Measurements from ENCODE around the gene PITPNM1.

DNA sequence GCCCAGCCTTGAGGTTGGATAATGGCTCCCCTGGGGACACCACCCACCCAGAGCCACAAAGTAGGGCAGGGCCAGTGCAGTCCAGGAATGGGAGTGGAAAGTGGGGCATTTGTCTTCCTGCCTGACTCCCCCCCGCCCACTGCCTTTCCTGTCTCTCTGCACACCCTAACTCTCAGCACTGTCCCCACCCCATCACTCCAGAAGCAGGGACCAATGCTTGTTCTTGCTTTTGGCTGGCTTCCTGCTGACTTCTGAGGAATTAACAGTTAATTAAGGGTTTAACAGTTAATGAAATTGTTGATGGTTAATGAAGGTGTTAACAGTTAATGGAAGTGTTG lies 4.7 kb downstream of the PITPNM1 start:
- TF ChIP-seq, protein P1, sequence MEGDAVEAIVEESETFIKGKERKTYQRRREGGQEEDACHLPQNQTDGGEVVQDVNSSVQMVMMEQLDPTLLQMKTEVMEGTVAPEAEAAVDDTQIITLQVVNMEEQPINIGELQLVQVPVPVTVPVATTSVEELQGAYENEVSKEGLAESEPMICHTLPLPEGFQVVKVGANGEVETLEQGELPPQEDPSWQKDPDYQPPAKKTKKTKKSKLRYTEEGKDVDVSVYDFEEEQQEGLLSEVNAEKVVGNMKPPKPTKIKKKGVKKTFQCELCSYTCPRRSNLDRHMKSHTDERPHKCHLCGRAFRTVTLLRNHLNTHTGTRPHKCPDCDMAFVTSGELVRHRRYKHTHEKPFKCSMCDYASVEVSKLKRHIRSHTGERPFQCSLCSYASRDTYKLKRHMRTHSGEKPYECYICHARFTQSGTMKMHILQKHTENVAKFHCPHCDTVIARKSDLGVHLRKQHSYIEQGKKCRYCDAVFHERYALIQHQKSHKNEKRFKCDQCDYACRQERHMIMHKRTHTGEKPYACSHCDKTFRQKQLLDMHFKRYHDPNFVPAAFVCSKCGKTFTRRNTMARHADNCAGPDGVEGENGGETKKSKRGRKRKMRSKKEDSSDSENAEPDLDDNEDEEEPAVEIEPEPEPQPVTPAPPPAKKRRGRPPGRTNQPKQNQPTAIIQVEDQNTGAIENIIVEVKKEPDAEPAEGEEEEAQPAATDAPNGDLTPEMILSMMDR (IDR thresholded peaks at IDR 0.05): no peak
- TF ChIP-seq POLR2AphosphoS5 (IDR thresholded peaks at IDR 0.05; ENCODE audit: low read depth, low read length): no peak
- no peak for TF ChIP-seq SIN3A (IDR thresholded peaks at IDR 0.05; ENCODE audit: borderline replicate concordance, insufficient read depth, low read depth, low read length)
- TF ChIP-seq TCF7L2 (IDR thresholded peaks at IDR 0.05; ENCODE audit: low read depth, low read length): no peak

All from Panc1 (cell line).